Fibroblast of mammary gland (primary cell): ENCODE results near the gene SH3BP4.

Experiments
- DNase-seq: peaks from one replicate; pipeline ENCODE4 v3.0.0-alpha.2; 2010; ENCODE audit warnings: low read depth
- H3K4me3 ChIP-seq: 2 replicates; pipeline ENCODE4 v1.5.1; 2011; ENCODE audit warnings: low read depth, mild to moderate bottlenecking, low read length, moderate library complexity; ENCODE audit not compliant: control insufficient read depth
- TF ChIP-seq, protein P1 (sequence below): conservative IDR thresholded peaks from 2 replicates; pipeline ENCODE4 v1.5.1; 2011; ENCODE audit warnings: low read depth, low read length, inconsistent platforms; ENCODE audit not compliant: control insufficient read depth, insufficient read depth

Gene SH3BP4

DNA sequence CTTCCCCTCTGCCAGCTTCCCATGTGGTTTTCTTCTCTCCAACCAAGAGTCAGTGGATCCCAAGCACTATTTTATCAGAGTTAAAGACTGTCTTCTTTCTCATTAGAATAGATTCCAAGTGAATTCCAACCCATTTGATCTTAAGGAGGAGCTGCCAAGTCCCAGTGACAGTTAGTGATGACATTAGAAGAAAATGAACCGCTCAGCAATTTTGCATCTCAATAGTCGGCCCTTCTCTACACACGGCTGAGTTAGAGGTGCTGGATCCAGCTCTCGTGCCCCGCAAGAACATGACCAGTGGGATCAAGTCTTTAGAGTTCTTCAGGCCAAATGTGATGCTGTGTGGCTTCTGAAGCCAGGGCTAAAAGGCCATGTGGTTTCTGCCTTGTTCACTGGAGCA lies 132.6 kb downstream of the SH3BP4 start:
- H3K4me3 ChIP-seq: no peak overlapping the region
- TF ChIP-seq, protein P1, sequence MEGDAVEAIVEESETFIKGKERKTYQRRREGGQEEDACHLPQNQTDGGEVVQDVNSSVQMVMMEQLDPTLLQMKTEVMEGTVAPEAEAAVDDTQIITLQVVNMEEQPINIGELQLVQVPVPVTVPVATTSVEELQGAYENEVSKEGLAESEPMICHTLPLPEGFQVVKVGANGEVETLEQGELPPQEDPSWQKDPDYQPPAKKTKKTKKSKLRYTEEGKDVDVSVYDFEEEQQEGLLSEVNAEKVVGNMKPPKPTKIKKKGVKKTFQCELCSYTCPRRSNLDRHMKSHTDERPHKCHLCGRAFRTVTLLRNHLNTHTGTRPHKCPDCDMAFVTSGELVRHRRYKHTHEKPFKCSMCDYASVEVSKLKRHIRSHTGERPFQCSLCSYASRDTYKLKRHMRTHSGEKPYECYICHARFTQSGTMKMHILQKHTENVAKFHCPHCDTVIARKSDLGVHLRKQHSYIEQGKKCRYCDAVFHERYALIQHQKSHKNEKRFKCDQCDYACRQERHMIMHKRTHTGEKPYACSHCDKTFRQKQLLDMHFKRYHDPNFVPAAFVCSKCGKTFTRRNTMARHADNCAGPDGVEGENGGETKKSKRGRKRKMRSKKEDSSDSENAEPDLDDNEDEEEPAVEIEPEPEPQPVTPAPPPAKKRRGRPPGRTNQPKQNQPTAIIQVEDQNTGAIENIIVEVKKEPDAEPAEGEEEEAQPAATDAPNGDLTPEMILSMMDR: no peak
- DNase-seq: no peak

GRCh38 chr2:235085476-235085875 lies 133.7 kb downstream of the SH3BP4 start:
- TF ChIP-seq, protein P1: no peak
- no peak for DNase-seq

GRCh38 chr2:235086481-235087184 lies 134.8 kb downstream of the SH3BP4 start:
- DNase-seq: no peak
- TF ChIP-seq, protein P1: no peak
- H3K4me3 ChIP-seq: no peak overlapping the region

More at GRCh38 chr2:235085476-235085875, 133.7 kb downstream of the SH3BP4 start:
- H3K4me3 ChIP-seq: no peak overlapping the region

- DNase-seq: peak; percentile 20
- H3K4me3 ChIP-seq: no peak overlapping the region
- TF ChIP-seq, protein P1: peak; percentile 1
Observed at GRCh38 chr2:235087832-235088495, 136.1 kb downstream of the SH3BP4 start.

DNA sequence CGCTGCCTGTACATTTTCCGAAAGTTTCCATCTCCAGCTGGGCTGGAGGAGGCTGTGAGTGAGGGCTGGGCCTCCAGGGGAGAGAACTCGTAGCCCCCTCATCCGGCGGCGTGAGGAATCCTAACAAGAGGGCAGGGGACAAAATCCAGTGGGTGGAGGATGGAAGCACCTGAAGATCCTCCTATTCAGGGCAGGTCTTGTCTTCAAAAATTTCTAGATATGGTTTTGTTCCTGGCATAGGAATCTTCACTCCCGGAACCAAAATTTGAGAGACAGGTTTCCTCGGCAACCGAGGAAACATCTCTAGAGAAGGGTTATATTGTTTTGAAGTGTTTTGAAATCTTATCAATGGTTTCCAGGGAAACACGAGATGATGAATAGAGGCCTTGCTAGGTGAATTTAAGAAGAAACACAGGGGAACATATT lies 136.7 kb downstream of the SH3BP4 start:
- H3K4me3 ChIP-seq: no peak overlapping the region
- TF ChIP-seq, protein P1: no peak
- DNase-seq: no peak

- TF ChIP-seq, protein P1: no peak
- no peak overlapping the region for H3K4me3 ChIP-seq
- no peak for DNase-seq
Observed at GRCh38 chr2:235091421-235091820, 139.6 kb downstream of the SH3BP4 start.
